PC-9 (cell line): ENCODE results near the gene DNM1.

Experiments
- CTCF ChIP-seq: fragments of 200-600 bp; sonication (generic); conservative IDR thresholded peaks from 2 replicates; pipeline ENCODE4 v1.6.1; 2017; ENCODE audit warnings: mixed run types, antibody characterized with exemption, mild to moderate bottlenecking, moderate library complexity
- EZH2 ChIP-seq: fragments of 200-600 bp; sonication (generic); IDR thresholded peaks from 2 replicates; pipeline ENCODE4 v1.8.0; 2017; ENCODE audit warnings: antibody characterized with exemption, low read depth

DNA sequence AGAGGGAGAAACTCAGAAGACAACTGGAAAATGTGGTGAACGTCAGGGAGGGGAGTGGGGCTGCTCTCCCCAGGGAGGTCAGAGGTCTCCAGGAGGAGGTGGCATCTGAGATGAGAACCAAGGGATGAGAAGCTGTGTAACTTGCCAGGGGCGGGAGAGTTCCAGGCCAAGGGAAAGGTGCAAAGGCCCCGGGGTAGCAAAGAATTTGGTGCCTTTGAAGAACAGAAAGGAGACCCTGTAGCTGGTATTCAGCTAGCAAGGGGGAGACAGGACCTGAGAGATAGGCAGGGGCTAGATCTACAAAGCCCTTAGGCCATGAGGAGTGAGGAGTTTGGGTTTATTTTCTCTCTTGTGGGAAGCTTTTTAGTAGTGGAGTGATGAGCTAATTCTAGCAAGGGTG is 3.3 kb downstream of the DNM1 start:
- no peak for TF ChIP-seq CTCF
- TF ChIP-seq EZH2, result no peak
